ENCODE results near the gene SKIC3.

SKIC3 gene
- 152 to 205 reads per million in 2 donors for total RNA-seq

DNA sequence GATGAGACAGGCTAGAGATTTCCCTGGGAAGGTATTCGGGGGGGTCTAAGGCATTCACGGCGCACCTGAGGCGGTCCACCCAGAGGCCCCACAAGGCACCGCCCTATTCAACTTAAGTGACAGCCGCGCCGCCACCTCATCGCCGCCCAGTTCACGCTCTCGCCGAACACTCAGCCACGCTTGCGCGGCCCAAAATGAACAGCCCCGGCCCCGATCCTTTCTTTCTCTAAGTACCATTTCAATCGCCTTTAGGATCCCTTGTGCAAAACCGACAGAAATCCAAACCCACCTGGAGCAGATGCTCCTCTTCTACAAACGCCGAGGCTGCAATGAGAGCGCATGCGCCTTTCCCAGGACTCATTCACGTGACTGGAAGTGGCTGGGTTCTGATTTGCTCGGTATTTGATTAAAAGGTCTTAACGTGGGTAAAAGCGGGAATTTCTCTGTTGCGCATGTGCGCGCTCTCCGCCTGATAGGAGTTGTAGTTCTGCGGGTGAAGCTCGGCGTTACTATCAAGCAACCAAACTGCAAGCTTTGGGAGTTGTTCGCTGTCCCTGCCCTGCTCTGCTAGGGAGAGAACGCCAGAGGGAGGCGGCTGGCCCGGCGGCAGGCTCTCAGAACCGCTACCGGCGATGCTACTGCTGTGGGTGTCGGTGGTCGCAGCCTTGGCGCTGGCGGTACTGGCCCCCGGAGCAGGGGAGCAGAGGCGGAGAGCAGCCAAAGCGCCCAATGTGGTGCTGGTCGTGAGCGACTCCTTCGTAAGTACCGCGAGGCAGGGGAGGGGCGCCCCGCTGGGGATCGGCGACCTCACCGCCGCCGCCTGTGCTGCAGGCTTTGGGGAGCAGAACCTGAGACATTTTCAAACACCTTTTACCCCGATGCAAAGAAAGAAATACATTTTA lies at the start of gene SKIC3, which contains the start of gene ARSK:
Gene SKIC3, minus strand, starts transcription at position 331 of the 902 bp plus-strand sequence. CDS start 7,827 bp downstream, outside the sequence.
Gene ARSK, plus strand, starts transcription at position 455 of the 902 bp plus-strand sequence. Its CDS starts 178 bp downstream, at position 633.
- peak; percentile 72 to 99 (median 88) for DNase-seq

DNA sequence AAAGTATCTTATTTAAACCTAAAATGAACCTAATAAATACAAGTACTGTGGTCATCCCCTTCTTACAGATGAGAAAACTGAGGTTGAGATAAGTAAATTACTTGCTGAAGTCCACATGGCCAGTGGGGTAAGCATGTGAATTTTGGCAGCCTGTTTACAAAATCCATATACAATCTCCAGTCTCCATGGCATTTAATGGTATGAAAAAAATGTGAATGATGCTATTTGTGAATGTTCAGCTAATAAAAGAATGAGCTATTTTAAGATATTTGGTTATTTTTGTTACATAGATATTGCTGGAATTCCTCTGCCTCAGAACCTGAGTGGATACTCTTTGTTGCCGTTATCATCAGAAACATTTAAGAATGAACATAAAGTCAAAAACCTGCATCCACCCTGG lies 45.8 kb upstream of the SKIC3 start:
- no peak for DNase-seq

DNA sequence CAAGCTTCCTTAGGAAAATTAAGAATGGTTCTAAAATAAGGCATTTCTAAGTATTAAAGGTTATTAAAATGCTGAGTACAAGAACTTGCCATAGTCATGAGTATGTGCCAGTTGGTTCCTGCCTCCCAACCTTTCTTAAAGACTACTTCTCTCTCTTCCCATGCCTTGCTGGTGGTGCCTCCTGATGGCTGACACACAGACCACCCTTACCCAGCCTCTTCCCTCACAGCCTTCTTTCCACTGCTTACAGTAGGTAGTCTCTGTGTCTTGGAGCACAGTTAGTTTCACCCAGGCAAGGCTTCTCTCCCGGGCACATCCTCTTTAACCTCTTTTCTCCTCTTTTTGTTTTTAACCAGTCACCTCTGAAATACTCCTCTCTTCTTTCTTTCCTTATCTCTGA lies 44.5 kb upstream of the SKIC3 start:
- DNase-seq, result no peak

DNA sequence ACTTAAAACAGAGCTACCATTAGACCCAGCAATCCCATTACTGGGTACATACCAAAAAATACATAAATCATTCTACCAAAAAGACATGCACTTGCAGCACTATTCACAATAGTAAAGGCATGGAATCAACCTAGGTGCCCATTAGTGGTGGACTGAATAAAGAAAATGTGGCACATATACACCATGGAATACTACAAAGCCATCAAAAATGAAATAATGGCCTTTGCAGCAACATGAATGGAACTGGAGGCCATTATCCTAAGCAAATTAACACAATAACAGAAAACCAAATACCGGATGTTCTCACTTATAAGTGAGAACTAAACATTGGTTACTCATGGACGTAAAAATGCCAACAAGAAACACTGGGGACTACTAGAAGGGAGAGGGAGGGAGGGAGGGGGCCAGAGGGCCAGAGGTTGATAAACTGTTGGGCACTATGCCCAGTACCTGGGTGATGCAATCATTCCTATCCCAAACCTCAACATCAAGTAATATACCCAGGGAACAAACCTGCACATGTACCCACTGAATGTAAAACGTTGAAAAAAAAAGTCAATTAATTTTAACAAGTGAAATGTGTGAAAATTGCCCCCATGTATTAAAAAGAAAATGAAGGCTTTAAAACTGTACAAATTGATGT lies 40.6 kb upstream of the SKIC3 start:
- no peak for DNase-seq

DNA sequence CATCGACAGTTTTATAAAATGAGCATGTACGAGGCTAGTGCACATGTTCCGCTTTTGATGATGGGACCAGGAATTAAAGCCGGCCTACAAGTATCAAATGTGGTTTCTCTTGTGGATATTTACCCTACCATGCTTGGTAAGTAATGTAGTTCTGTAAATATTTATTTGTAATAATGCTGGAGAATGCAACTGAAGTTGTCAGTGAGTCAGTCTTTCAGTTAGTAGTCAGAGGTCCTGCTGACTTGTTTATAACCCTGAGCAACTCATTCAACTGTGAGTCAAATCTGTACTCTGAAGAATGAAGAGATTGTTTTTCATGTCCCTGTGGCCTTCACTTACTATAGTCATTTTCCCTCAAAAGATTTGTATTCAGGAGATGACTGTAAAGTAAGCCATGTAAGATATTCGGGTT lies 36.7 kb upstream of the SKIC3 start:
- DNase-seq, result peak in 1 of 5 experiments; percentile 92

DNA sequence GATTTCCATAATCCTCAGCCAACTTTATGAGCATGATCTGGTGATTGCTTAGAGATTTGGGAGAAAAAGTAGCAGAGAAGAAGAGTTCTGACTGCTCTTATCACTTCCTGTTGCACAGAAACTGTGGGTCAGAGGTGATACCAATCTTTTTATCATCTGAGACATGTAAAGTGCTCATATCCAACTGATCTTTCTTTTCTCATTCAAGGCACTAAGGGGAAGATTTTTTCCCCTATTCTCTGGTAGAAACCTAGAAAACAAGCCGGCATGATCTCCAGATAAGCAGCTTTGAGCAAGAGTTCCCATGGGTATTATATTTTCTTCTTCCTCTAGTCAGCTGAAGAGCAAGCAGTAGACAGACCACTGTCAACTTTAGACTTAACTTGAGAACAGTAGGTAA lies 36.1 kb upstream of the SKIC3 start:
- peak in 1 of 5 experiments; percentile 82 for DNase-seq

DNA sequence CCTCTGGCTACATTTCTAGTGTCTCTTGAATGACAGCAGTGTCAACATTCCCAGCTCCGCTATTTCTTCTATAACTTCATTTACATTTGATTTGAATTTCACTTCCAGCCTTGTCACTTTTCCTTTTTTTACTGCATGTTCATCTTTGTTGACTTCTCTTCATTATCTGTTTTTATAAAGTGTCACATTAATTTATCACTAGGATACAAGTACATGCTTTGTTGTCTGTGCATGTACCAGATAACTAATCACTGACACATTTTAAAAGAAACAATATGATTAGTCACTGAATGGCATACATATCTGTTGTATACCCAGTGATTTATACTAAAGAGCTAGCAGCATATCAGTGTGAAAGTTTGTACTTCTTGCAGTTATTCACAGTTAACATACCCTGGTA lies 29.2 kb upstream of the SKIC3 start:
- DNase-seq, result no peak

DNA sequence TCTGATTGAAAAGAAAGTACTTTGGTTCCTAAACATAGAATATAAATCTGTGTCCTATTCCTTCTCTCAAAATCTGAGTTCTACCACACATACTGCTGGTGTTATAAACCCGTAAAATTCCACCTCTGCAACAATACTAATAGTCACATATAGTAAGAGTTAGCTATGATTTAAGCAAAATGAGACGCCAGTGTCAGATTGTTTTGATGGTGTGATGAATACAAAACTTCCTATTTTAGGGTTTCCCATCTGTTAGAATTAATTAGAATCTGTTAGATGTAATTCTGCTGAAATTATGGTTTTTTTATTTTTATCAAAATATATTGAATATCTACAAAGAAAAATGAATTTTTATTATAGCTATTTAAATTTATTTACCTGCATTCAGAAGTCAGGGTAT lies 26.8 kb upstream of the SKIC3 start:
- DNase-seq, result no peak

DNA sequence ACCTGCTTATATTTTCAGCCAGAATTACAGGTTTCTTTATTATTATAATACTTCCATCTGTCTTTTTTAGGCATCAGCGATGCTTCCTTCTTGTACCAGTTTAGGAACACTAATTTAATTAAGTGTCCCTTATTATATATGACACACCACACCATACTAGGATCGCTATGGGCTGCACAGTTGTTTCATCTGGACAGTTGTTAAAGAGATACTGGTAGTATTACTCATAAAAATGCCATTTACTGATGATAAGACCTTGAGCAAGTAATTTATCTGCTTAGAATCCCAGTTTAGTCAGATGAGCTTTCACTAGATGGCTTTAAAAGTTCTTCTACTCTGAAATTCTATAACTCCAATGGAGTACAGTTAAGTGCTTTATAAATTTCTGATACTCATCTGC lies 17.2 kb upstream of the SKIC3 start:
- DNase-seq, result no peak

DNA sequence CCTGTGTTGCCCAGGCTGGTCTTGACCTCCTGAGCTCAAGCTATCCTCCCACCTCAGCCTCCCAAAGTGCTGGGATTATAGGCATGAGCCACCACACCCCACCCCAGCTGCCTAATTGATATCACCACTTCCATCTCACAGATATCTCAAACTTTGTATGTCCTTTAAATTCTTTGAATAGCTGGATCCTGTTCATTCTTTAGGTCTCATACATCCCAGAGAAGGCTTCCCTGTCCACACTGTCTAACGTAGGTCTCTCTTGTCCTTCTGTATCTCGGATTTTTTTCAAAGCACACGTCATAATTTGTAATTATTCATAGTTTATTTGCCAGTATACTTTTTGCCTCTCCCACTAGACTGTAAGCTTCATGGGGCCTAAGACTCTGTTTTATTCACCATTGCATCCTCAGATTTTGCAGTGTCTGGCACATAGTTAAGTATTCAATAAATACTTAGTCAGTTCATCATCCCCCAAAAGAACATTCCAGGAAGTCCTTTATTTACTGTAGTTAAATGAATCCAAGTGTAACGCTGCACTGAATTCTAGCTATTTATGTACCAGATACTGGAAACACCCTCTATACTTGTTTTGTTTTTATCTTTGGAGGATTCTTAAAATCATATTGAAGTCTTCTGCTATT lies 10.6 kb upstream of the SKIC3 start:
- no peak for DNase-seq

DNA sequence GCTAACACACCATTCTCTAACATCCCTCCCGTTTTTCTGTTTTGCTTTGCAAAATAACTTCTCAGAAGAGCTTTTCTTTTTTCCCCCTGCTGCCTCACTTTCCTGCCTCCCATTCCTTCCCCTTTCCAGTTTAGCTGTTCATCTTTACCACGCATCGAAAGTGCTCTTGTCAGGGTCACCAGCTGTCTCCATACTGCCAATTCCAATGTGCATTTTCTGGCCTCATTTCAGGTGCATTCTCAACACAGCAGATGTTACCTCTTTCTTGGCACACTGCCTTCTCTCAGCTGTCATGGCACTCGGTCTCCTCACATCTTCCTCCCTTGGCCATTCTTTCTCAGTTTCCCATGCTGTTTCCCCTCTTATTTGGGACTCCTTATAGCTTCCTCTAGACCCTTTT lies 9.7 kb upstream of the SKIC3 start:
- DNase-seq, result no peak

DNA sequence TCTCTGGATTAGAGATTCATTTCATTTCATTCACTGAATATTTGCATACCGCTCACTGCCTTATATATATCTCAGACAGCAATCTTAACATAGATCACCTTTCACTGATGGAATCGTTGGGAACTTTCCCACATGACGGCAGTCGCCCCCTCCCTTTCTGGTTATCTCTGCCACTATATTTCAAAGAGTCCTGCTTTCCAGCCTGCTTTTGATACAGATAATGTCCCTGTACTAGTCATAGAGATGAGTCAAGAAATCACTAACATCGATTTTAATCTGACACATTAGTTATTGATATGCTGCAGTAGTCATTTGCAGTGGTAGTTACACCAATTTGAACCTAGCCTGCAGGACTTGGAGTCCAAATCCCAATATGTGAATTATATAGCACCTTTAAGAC lies 8.6 kb upstream of the SKIC3 start:
- no peak for DNase-seq

DNA sequence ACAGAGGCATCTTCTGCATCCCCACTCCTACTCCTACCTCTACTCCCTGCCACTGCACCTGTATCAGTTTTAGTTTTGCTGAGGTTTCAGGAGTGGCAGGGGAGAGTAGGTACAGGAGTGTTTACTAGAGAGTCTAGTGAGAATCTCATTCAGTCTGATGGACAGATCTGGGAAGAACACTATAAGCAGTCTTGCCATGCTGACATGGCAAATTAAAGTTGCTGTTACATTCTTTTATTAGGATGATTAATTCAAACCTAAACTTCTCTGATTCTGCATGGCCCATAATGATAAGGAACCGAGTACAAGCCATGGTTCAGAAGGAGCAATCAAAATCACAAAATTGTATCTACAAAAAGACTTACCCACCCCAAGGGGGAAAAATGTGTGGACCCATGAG lies 7.5 kb upstream of the SKIC3 start:
- no peak for DNase-seq

DNA sequence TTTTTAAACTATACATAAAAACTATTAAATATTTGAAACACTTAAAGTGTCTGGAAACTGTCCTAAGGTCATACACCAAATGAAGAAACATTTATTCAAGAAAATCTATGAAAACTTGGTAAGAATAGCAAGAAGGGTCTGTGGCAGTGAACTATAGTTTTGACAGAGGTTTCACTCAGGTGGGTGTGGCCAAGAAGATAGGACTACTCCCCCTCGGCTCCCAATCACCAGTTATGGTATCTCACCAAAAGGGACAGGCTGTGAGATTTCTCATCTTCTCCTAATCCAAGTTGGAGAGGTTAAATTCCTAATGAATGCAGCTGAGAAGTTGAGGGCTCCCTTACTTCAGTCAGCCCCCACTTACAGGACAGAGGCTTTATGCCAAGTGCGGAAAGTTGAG lies 3.1 kb upstream of the SKIC3 start:
- no peak for DNase-seq

DNA sequence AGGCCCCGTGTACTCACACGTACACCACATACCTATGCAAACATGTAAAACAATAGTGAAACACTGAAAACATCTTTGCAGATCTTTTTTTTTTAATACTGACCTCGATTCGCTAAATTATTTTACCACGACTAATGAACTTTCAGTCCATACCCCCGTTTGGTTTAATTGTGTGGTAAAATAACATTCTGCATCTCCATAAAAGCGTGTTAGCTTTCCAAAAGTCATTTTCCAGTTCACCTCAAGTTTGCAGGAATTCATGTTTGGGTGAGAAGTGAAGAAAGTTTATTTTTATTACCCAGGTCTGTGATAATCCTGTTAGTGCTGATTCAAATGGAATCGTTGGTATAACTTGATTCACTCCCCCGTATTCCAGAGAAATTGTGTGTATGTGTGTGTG lies 776 bp upstream of the SKIC3 start:
- DNase-seq, result no peak

DNA sequence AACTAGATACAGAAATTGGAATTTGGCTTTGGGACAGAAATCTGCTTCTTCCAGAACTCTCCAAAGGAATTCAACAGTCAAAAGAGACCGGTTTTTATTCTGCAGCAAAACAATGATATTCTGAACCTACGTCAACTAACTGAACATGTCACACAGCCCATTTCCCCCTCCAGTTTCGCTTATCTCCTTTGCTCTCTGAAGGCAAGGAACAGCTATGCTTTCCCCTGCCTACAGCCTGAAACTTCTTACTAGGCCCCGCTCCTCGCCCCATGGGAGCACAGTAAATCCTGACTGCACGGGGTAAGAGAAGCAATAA lies 488 bp downstream of the SKIC3 start:
- DNase-seq, result no peak

DNA sequence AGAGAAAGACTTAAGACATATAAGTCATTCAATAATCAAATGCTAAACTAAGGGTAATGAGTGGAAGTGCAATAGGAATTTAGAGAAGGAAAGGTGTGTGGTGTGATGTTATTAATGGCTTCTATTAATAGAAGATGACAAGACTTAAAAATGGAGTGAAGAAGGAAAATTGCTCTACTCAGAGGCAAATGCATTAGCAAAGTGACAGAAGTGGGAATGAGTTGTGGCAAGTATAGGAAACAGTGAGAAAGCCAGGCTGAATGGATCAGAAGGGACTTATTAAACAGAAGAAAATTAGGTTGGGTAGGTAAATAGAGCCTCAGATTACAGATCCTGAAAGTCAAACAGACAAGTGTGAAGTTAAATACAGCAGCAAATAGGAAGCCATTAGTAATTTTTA lies 5.7 kb downstream of the SKIC3 start:
- no peak for DNase-seq

DNA sequence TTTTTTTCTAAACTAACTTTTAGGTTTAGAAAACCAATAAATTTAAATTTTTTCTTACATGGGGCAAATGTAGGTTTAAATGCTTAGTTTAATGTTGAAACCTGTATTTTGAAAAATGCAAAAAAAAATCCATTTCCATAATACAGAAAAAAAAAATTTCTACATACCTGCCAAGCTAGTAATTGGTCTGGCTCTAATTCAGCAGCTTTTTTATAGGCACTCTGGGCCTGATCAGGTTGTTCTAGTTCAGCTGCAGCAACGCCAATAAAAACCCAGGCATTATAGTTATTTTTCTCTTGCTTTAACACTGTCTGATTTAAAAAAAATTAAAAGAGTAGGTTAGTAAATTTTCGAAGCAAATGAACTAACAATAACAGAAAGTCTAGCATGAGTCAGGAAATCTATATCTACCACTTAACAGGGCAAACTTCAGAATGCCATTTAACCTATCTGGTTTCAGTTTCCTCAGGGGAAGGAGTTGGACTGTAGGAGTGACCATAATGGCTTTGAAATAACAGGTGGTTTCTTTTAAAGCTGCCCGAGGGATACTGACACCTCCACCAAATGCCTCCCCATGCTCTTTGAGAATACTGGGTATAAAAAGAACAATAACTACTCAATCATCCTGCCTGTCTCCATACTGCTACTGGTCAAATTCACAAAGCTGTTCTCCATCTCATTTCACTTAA lies 11.6 kb downstream of the SKIC3 start:
- DNase-seq, result peak in 1 of 5 experiments; percentile 13

DNA sequence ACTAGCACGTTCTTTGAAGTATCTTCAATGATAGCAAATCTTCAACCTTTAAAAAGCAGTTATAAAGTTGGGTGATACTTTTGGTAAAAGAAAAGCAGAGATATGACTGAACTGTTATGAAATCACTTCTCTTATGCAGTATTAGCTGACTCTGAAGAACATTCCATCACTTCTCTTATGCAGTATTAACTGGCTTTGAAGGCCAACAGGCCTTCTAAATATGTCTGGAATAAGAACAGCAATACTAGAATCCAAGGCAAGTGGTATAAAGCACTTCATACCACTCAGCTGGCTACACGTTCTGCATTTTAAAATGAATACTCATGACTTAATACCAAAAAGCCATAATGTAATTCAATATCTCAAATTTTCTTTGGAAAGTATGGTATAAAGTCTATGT lies 17.3 kb downstream of the SKIC3 start:
- DNase-seq, result no peak

DNA sequence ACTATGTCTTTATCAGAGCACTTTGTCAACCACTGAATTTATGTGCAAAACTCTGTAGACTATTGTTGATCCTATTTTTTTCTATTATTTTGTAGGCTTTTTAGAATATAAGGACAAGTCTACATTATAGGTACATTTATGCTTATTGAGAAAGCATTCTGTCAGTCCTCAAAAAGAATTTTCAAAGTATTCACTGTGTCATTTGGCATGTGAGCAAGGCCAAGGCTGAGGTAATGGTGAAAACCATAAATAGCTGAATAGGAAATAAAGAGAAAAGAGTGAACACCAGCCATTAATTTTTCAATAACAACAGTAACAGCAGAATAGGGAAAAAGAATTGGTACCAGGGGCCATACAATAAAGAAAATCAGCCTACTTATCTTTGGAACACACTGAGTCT lies 21.0 kb downstream of the SKIC3 start:
- DNase-seq, result no peak

DNA sequence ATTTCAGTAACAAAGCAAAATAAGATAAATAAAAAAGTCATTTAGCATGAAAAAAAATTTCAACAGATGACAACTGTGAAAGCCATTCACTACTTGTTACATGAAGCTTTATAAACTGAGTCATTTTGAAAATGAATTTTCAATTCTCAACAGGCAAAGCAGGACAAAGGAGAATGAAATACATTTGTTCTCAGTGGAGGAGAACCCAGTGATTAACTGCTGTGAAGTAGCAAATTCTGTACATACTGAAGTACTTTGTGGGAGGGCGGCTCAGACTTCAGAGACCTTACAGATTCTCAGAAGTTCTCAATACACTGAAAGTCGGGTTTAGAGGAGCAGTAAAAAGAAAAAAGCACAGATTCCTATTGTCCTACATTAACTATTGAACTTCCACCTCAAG lies 21.7 kb downstream of the SKIC3 start:
- no peak for DNase-seq

DNA sequence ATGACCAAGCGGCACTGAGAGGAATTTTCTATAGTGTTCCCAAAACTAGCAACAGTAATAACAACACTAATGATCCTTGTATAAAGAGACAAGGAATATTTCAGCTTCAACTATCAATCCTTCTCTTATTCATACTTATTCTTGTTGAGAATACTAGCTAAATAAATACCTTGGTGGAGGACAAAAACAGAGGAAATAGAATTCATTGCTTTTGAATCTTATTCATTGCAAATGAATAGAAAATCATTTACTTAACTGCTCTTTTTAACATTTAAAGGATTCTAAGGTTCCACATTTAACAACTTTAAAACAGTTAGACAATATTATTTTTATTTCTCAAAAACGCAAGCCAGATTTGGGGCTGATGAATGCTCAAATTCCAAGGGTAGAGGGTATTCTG lies 22.4 kb downstream of the SKIC3 start:
- no peak for DNase-seq

DNA sequence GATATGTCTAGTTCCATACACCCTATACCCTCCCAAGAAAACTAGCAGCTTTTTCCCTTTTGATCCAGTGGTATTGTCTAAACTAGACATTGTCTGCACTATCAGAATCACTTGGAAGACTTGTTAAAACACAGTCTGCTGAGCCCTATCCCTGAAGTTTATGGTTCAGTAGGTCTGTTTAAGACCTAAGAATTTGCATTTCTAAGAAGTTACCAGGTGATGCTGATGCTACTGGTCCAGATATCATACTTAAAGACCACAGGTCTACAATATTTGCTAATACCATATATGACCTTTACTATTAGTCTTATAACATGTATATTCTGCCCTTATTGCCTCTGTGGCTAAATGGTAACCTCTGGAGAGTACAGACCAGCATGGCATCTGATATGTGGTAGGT lies 23.3 kb downstream of the SKIC3 start:
- no peak for DNase-seq

Data from T-helper 2 cell (primary cell).